Measurements from ENCODE around the gene BNIPL.

DNA sequence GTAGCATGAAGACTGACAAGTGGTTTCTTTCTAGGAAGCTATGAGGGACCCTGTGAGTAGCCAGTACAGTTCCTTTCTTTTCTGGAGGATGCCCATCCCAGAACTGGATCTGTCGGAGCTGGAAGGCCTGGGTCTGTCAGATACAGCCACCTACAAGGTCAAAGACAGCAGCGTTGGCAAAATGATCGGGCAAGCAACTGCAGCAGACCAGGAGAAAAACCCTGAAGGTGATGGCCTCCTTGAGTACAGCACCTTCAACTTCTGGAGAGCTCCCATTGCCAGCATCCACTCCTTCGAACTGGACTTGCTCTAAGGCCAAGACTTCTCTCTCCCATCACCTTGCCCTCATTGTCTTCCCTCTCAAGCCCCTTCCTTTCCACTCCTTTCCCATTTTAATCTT lies 30.8 kb downstream of the BNIPL start:
- TF ChIP-seq, protein P1, sequence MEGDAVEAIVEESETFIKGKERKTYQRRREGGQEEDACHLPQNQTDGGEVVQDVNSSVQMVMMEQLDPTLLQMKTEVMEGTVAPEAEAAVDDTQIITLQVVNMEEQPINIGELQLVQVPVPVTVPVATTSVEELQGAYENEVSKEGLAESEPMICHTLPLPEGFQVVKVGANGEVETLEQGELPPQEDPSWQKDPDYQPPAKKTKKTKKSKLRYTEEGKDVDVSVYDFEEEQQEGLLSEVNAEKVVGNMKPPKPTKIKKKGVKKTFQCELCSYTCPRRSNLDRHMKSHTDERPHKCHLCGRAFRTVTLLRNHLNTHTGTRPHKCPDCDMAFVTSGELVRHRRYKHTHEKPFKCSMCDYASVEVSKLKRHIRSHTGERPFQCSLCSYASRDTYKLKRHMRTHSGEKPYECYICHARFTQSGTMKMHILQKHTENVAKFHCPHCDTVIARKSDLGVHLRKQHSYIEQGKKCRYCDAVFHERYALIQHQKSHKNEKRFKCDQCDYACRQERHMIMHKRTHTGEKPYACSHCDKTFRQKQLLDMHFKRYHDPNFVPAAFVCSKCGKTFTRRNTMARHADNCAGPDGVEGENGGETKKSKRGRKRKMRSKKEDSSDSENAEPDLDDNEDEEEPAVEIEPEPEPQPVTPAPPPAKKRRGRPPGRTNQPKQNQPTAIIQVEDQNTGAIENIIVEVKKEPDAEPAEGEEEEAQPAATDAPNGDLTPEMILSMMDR (IDR thresholded peaks at IDR 0.05), result no peak
- TF ChIP-seq POLR2A (IDR thresholded peaks at IDR 0.05), result no peak
- no peak for TF ChIP-seq POLR2AphosphoS5 (IDR thresholded peaks at IDR 0.05)
